ENCODE results near the gene GRAMD4. TPM values are rescaled to one million over a fixed set of nuclear protein-coding genes. Genes with fewer than 3 reads are reported as not detected.

The GRAMD4 gene
- total and polyA plus RNA-seq, 2 donors (not counting 1 experiment from before 2014, with no cell fraction given), result 17.0 to 88.1 TPM

- no peaks in the 10 kb centered on the region for H3K27me3 ChIP-seq (replicated peaks in 1 of 4; ENCODE audit: control extremely low read depth in 1 of 4, control insufficient read depth in 3 of 4, insufficient read depth in 4 of 4, low read length in 3 of 4)
- no peak overlapping the region for H3K27ac Mint-ChIP-seq
- H4K20me1 ChIP-seq (ENCODE audit: control insufficient read depth, insufficient read depth, low read length, poor library complexity, severe bottlenecking), result peaks cover 63% of the 10 kb centered on the region
- intact Hi-C loops (cut with micrococcal nuclease), result no loop called here
- no peak for TF ChIP-seq CTCF (IDR thresholded peaks at IDR 0.05)
- TF ChIP-seq EZH2 (IDR thresholded peaks at IDR 0.05; ENCODE audit: borderline replicate concordance, insufficient read depth, low read depth, low read length, poor library complexity, severe bottlenecking), result no peak
- H3K9me3 ChIP-seq (ENCODE audit: control extremely low read depth in 1 of 3, control insufficient read depth in 2 of 3, insufficient read depth in 1 of 3, low read length in 2 of 3), result no peaks in the 10 kb centered on the region
- H3K79me2 ChIP-seq (ENCODE audit: control insufficient read depth, insufficient read depth, low read length), result peaks cover 52% of the 10 kb centered on the region
- H2AFZ ChIP-seq (ENCODE audit: insufficient read depth, low read depth, low read length, poor library complexity, severe bottlenecking), result no peak overlapping the region
- DNase-seq (no peak), ATAC-seq (ENCODE audit: low read depth) (no peak)
- peaks cover 0 to 4% of the 10 kb centered on the region in 2 donors for H3K4me1 ChIP-seq (ENCODE audit: control insufficient read depth in 2 of 2, insufficient read depth in 2 of 2, low read length in 2 of 2)
- H3K4me3 Mint-ChIP-seq, result no peak overlapping the region
- peaks cover 6 to 39% of the 10 kb centered on the region in 2 experiments for H3K36me3 ChIP-seq (replicated peaks in 1 of 2; ENCODE audit: control extremely low read depth in 1 of 2, control insufficient read depth in 1 of 2, extremely low read depth in 1 of 2, insufficient read depth in 2 of 2, low read length in 1 of 2)
- peaks cover 9% of the 10 kb centered on the region for H3K4me1 Mint-ChIP-seq
- CTCF ChIA-PET, result interaction anchor here (1.0 kb wide), 1 partner anchor 158 kb away, joined by 3 read pairs; no protein-coding TSS in a partner anchor
- no peaks in the 10 kb centered on the region for H3K27me3 Mint-ChIP-seq
- 96% methylated on average over 16 of the region's 16 CpGs for WGBS (ENCODE audit: insufficient coverage)
- H3K4me3 ChIP-seq (ENCODE audit: control extremely low read depth in 1 of 5, extremely low read depth in 1 of 5, insufficient read depth in 1 of 5, low read depth in 2 of 5, low read length in 4 of 5), result no peak overlapping the region
- H3K9me3 Mint-ChIP-seq (ENCODE audit: insufficient read depth), result no peaks in the 10 kb centered on the region
- POLR2A ChIA-PET, result no interaction called here
- no peak overlapping the region for H3K27ac ChIP-seq (ENCODE audit: low read length in 2 of 2)
- no peak overlapping the region for H3K9ac ChIP-seq (ENCODE audit: low read length)
- no peak overlapping the region for H3K4me2 ChIP-seq (replicated peaks; ENCODE audit: low read depth, low read length, poor library complexity, severe bottlenecking)
Observed at GRCh38 chr22:46721501-46722085, 101.4 kb downstream of the GRAMD4 start.

DNA sequence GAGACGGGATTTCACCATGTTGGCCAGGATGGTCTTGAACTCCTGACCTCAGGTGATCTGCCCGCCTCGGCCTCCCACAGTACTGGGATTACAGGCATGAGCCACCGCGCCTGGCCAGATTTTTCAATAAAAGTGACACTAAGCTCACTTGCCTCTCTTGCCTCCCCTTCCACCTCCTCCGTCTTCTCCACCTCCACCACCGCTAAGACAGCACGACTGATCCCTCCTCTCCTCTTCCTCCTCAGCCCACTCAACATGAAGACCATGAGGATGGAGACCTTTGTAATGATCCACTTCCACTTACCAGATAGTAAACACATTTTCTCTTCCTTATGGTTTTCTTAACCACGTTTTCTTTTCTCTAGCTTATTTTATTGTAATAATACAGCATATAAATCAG lies 103.7 kb downstream of the GRAMD4 start:
- H2AFZ ChIP-seq (ENCODE audit: insufficient read depth, low read depth, low read length, poor library complexity, severe bottlenecking), result no peak overlapping the region
- no peaks in the 10 kb centered on the region for H3K9me3 ChIP-seq (ENCODE audit: control extremely low read depth in 1 of 3, control insufficient read depth in 2 of 3, insufficient read depth in 1 of 3, low read length in 2 of 3)
- H3K4me1 ChIP-seq (ENCODE audit: control insufficient read depth in 2 of 2, insufficient read depth in 2 of 2, low read length in 2 of 2), result peaks cover 7 to 15% of the 10 kb centered on the region in 2 donors
- peaks cover 4 to 36% of the 10 kb centered on the region in 2 experiments for H3K36me3 ChIP-seq (replicated peaks in 1 of 2; ENCODE audit: control extremely low read depth in 1 of 2, control insufficient read depth in 1 of 2, extremely low read depth in 1 of 2, insufficient read depth in 2 of 2, low read length in 1 of 2)
- Mint-ChIP-seq H3K27me3 (no peaks in the 10 kb centered on the region), H3K4me3 (no peak overlapping the region), H3K4me1 (peaks cover 22% of the 10 kb centered on the region), H3K9me3 (ENCODE audit: insufficient read depth) (no peaks in the 10 kb centered on the region), H3K27ac (no peak overlapping the region)
- H3K27me3 ChIP-seq (replicated peaks in 1 of 4; ENCODE audit: control extremely low read depth in 1 of 4, control insufficient read depth in 3 of 4, insufficient read depth in 4 of 4, low read length in 3 of 4), result no peaks in the 10 kb centered on the region
- TF ChIP-seq CTCF (IDR thresholded peaks at IDR 0.05) (no peak), EZH2 (IDR thresholded peaks at IDR 0.05; ENCODE audit: borderline replicate concordance, insufficient read depth, low read depth, low read length, poor library complexity, severe bottlenecking) (no peak)
- intact Hi-C loops (cut with micrococcal nuclease), result no loop called here
- DNase-seq, result no peak
- ChIA-PET POLR2A (interaction anchor here (0.7 kb wide), 1 partner anchor 12 kb away, joined by 4 read pairs; no protein-coding TSS in a partner anchor), CTCF (interaction anchor here (1.1 kb wide), 1 partner anchor 160 kb away, joined by 5 read pairs; no protein-coding TSS in a partner anchor)
- H3K79me2 ChIP-seq (ENCODE audit: control insufficient read depth, insufficient read depth, low read length), result peaks cover 72% of the 10 kb centered on the region
- no peak for ATAC-seq (ENCODE audit: low read depth)
- no peak overlapping the region for H3K9ac ChIP-seq (ENCODE audit: low read length)
- H3K4me2 ChIP-seq (replicated peaks; ENCODE audit: low read depth, low read length, poor library complexity, severe bottlenecking), result no peak overlapping the region
- 100% methylated on average over 7 of the region's 9 CpGs for whole genome bisulfite sequencing (ENCODE audit: insufficient coverage)
- no peak overlapping the region for H3K27ac ChIP-seq (ENCODE audit: low read length in 2 of 2)
- H3K4me3 ChIP-seq (ENCODE audit: control extremely low read depth in 1 of 5, extremely low read depth in 1 of 5, insufficient read depth in 1 of 5, low read depth in 2 of 5, low read length in 4 of 5), result no peak overlapping the region
- H4K20me1 ChIP-seq (ENCODE audit: control insufficient read depth, insufficient read depth, low read length, poor library complexity, severe bottlenecking), result peaks cover 80% of the 10 kb centered on the region

Measured in B cell (primary cell).